Measurements from ENCODE around the gene FRRS1.

- no peak for TF ChIP-seq POLR2A (IDR thresholded peaks at IDR 0.05)
- no peak for TF ChIP-seq EP300 (IDR thresholded peaks at IDR 0.05)
- TF ChIP-seq CTCF (IDR thresholded peaks at IDR 0.05), result no peak
Measured at GRCh38 chr1:99759518-99760160, 6.8 kb downstream of the FRRS1 start.
